HG03342 (cell line): ENCODE data around the gene PELI2.

Experiments used
- ATAC-seq: cut with Tn5 transposase; IDR thresholded peaks from one replicate; pipeline ENCODE4 v1.9.1; 2021; ENCODE audit warnings: mild to moderate bottlenecking, moderate library complexity; ENCODE audit not compliant: unreplicated experiment

The PELI2 gene

DNA sequence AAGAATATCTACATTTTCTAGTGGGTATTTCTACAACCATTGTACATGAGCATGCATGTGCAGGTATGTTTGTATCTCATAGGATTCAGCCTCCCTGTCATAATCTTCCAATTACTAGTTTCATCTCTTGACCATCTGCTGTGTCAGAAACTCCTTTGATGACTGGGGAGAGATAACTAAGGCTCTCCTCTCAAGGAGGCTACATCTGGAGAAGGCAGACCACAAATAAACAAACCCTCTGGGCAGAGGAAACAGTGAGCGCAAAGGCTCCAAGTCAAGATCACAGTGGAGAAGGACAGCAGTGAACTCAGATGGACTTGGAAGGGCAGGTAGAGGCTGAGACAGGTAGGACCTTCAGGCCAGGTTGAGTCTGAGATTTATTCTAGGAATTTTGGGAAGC, 166.4 kb downstream of the PELI2 start:
- ATAC-seq, result no peak

DNA sequence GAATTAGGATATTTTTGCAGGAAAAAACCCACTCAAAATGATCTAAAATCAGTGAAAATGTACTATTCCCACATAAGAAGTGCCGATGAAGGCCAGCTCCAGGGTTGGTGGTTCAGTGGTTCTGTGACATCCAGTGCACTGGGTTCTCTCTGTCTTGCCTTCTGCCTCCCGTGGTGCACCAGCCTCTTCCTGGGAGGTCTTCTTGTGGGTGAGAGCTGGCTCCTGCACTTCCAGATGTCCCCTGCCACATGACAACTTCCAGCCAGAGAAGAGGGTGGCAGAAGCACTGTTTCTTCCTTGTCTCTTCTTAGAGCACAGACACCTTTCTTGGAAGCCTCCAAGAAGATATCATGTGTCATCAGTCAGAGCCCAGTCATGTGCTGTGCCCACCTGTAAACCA, 170.9 kb downstream of the PELI2 start:
- no peak for ATAC-seq

- ATAC-seq, result no peak
Measured at GRCh38 chr14:56290195-56290594, 172.0 kb downstream of the PELI2 start.

DNA sequence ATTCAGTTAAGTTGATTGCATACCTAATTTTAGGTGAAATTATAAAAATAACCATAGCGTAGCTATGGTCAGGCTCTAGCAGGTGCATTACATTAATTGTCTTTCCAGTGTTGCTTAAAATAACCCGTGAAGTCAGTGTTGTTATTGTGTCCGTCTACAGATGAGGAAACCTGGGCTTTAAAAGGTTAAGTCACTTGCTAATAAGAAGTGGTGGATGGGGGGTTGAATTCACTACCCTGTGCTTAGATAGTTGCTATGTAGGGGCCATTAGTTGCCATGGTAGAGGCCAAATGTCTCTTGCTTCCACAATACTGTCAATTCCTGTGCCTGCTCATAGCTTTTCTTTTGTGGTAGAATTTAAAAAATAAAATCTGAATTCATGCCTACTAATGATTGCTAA, 174.8 kb downstream of the PELI2 start:
- ATAC-seq, result no peak

DNA sequence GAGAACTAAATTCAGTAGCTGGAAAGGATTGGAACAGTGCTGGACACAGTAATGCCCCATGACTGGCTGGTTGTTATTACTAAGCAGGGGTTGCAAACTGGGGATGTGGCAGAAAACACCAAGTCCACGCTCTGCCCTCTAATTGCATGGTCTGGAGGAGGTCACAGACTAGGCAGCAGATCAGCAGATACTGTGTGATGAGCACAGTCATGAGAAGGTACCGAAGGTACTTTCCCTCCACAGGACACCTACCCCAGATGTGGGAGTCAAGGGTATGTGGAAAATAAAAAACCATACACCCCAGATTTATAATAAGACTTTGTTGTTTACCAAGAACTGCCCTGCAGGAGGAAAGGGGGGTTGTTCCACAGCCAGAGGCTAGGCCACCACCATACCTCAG, 175.3 kb downstream of the PELI2 start:
- no peak for ATAC-seq

DNA sequence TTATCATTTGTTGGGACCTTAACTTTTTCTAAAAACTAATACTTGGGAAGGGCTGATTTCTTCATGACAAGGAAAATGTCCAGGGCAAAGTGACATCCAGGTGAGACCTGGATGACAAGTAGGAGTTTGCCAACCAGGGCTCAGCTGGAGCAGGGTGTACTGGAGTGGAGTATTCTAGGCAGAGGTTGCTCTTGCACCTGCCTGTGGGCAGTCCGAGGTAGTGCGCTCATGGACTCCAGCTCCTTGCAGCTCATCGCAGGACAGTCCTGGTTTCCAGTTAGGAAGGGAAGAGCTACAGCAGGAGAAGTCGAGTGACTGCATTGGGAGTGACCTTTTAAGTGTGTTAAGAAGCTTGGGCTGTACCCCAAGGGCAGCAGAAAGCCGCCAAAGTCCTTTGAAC, 175.9 kb downstream of the PELI2 start:
- ATAC-seq, result no peak

- no peak for ATAC-seq
Measured at GRCh38 chr14:56295743-56296142, 177.5 kb downstream of the PELI2 start.

- no peak for ATAC-seq
Measured at GRCh38 chr14:56297449-56297848, 179.2 kb downstream of the PELI2 start.

- no peak for ATAC-seq
Measured at GRCh38 chr14:56299306-56299984, 181.2 kb downstream of the PELI2 start.

GRCh38 chr14:56300495-56300894, 182.3 kb downstream of the PELI2 start:
- no peak for ATAC-seq

DNA sequence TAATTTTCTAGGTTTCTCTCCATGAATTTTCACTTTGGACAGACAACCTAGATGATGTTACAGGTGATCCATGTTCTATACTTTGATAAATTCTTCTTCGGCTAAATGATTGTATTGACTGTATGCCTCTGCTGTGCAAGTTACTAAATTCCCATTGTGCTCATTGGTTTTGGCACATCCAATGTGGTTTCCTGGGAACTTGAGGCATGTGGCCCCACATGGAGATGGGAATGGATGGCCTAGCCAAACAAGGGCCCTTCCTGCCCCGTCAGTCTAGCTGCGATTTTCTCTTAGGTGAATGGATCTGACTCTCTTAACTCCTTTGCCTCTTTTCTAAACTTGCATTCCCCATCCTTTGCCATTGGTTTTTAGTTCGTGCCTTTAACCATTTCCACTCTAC, 186.2 kb downstream of the PELI2 start:
- ATAC-seq, result no peak

- ATAC-seq, result no peak
Measured at GRCh38 chr14:56309198-56309597, 191.0 kb downstream of the PELI2 start.

GRCh38 chr14:56310643-56311042, 192.4 kb downstream of the PELI2 start:
- ATAC-seq, result no peak

DNA sequence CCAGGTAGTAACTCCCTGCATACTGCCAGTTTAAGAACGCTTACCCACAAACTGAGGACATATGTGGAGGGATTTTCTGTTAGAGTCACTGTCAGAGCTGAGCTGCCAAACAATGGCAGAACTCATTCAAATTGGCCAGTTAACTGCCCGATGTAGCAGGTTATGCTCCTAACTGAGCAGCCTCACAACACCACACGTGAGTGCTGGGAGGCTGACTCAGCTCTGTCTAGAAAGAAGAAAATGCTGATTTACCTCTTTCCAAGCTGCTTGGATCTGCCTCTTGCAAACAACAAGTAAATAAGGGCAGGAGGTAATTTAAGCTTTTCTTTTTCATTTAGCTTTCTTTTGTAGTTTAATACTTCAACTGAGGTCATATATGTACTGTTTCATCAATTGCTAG, 195.6 kb downstream of the PELI2 start:
- ATAC-seq, result no peak

- ATAC-seq, result no peak
Measured at GRCh38 chr14:56318393-56319115, 200.3 kb downstream of the PELI2 start.

- ATAC-seq, result no peak
Measured at GRCh38 chr14:56321861-56322260, 203.7 kb downstream of the PELI2 start.

DNA sequence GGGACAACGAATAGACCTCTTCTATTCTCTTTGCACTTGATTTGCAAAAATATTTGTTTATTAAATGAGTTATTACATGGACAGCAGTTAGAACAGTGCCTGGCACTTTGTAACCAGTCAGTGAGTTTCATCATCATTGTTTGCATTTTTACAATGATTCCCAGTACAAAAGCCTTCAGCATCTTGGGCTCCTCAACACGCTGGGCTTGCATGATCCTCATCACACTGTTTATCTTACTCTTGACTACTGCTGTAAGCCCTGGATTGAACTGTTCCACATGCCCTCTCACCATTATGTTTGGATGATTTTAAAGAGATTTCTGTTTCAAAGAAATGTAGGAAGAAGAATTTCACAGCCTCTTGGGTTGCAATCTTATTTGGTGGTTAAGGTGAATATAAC, 204.3 kb downstream of the PELI2 start:
- no peak for ATAC-seq

DNA sequence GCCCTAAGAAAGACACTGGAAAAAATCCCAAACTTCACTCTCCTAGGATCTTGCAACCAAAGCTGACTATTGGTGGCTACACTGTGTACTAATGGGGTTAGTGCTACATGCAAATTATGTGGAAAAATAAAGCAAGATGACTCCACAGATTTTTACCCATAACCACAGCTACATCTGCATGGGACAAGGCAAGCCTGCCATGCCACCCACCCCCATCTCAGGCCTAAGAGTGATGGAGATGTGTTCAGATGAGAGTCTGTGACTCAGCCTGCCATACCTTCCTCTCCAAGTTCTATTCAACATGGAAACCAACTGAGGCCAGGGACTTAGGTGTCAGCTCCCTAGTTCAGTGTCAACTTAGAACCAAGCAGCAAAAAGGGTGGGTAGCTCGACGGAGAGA, 206.2 kb downstream of the PELI2 start:
- no peak for ATAC-seq

DNA sequence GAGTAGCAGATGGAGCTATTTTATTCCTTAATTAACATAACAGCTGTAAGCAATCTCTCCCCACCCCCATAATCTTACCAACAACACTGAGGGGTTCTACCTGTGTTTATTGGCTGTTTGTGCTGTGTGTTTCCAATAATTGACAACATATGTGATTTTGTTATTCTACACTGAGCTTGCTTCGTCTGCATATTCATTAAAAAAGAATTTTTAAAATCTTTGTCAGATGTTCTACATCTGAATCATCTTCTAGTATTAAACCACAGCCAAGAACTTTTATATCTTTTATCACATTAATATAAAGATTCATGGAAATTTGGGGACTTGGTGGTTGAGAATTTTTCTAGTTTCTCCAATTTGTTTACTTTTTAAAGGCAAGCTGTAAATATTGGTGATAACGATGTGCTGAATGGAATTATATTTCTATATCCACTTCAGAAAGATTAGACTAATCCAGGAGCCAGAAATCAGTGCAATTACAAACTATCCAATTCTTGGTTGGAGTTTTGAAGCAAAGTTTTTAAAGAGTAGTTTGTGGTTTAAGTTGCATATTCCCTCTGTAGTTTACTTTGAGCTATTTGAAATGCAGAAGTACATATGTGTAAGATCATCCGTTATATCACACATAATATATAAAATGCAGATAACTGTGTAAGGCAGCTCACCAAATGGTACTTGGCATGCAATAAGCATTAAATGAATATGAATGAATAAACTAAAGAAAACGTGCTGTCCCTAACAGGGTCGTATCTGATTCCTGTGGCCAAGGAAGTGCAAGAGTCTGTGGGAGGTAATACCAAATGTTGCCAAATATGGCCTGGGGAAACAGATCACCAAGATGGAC, 206.9 kb downstream of the PELI2 start:
- no peak for ATAC-seq

DNA sequence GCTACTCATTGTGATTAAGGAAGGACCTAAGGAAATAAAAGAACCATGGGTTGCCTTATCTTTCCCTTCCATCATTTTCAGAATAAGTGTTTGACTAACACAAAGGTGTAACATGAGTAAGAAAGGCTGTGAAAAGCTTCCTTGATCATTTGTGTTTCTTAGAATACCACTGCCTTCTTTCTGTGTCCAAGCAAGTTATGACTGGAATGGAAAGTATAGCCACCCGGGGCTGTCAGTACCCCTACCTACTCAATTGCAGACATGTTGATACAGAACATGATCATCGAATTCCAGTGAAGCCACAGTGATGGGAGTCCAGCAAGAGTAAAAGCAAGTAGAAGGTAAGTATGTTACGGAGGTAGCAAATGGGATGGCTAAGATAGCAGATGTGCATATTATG, 209.8 kb downstream of the PELI2 start:
- ATAC-seq, result no peak

DNA sequence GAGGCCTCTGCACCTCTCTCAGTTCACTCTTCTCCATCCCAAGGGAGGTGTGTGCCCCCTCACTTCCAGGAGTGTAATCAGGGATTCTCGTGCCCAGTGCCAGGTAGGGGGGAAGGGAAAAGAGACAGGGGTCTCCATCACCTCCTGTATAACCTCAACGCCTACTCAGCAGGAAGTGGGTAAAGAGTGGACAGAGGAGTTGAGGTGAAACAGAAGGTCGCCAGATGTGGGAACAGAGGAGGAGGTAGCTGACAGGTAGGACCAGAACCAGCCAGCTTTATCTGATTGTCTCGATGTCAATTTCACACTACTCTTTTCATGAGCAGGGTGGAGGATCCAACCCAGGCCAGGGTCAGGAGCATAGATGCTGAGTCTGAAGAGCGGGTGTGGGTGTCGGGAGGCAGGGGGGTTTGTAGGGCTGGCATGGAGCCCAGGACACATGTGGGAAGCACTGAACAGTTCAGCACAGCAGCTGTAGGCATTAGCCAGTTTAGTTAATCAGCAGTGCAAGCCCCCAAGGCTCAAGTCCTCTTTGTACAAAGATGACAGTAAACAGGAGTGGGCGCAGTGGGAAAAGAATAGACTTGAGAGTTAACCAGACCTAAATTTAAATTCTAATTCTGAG, 213.5 kb downstream of the PELI2 start:
- ATAC-seq, result no peak
